GM19239 (cell line): ENCODE data around the gene EMCN.
"Not testable (repeated sequence)": the region's sequence is repeated elsewhere in the genome, so short reads cannot be mapped to it uniquely, and the experiment has no call there.

Source experiments
- DNase-seq: peaks from one replicate; pipeline ENCODE4 v3.0.0; 2011; ENCODE audit warnings: low spot score; ENCODE audit not compliant: insufficient read length
- FAIRE-seq: peaks from 2 replicates; lab custom pipeline; 2011; peaks lifted over from hg19 to GRCh38; lab: Jason Lieb, UNC

EMCN gene

DNA sequence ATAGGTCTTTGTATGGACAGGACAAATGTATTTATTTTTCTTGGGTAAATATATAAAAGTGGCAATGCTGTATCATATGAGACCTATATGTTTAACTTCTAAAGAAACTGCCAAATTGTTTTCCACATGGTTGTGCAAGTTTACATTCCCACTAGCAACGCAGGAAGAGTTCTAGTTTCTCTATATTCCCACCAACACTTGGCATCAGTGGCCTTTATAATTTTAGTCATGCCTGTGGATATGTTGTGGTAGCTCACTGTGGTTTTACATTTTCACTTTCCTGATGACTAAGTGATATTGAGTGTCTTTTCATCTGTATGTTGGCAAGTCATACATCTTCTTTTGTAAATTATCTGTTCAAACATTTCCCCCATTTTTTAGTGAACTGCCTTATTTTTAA is 126.0 kb downstream of the EMCN start:
- DNase-seq (no peak), FAIRE-seq (no peak)

DNA sequence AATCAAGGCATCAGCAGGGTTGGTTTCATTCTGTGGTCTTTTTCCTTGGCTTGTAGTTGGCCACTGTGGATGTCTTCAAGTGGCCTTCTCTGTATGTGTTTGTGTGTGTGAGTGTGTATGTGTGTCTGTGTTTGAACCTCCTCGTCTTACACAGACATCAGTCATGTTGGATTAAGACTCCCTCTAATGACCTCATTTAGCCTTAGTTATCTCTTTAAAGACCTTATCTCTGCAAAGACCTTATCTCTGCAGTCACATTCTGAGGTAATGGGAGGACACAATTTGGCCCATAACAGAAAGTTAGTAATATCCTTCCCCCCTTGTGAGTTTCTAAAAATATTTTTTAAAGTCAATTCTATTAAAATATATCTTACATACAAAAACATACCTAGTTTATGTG is 126.7 kb downstream of the EMCN start:
- DNase-seq, result no peak
- no peak for FAIRE-seq

DNA sequence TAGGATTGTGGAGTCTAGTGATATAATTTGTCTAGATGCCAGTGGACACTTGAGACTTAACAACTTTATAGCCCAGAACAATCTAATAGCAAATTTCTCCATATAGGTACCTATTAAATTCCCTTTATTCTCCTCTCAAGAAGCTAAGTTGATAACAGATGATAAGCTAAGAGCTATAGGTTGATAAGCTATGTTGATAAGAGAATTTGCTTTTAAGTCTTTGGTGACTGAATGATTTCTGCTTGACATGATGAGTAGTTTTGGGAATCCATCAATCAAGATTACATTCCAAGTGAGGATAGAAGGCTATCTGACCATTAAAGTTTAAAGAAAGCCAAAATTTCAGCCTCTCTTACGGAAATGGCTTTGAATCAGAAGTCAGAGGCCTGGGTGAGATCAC is 131.6 kb downstream of the EMCN start:
- no peak for FAIRE-seq
- no peak for DNase-seq

DNA sequence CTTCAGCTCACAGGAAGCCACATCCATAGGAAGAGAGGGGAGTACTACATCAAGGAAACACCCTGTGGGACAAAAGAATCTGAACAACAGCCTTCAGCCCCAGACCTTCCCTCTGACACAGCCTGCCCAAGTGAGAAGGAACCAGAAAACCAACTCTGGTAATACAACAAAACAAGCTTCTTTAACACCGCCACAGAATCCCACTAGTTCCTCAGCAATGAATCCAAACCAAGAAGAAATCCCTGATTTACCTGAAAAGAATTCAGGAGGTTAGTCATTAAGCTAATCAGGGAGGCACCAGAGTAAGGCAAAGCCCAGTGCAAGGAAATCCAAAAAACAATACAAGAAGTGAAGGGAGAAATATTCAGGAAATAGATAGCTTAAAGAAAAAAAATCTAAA is 137.4 kb downstream of the EMCN start:
- FAIRE-seq, DNase-seq: not testable (repeated sequence)

DNA sequence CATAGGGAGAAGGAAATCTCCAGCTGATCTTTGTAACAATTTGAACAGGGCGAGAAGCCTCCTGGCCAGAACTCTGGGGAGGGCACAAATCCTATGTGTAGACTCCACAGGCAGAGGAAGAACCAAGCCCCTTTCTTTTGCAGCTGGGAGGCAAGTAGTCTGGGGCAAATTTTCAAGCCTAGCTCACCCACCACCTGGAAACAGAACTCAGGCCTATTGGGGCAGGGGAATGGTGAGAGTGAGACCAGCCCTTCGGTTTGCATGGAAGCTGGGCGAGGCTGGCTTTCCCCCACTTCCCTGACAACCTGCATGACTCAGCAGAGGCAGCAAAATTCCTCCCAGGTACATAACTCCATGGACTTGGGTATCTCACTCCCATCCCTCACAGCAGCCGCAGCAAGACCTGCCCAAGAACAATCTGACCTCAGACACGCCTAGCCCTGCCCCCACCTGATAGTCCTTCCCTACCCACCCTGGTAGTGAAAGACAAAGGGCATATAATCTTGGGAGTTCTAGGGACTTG is 138.2 kb downstream of the EMCN start:
- no peak for FAIRE-seq
- DNase-seq, result no peak

DNA sequence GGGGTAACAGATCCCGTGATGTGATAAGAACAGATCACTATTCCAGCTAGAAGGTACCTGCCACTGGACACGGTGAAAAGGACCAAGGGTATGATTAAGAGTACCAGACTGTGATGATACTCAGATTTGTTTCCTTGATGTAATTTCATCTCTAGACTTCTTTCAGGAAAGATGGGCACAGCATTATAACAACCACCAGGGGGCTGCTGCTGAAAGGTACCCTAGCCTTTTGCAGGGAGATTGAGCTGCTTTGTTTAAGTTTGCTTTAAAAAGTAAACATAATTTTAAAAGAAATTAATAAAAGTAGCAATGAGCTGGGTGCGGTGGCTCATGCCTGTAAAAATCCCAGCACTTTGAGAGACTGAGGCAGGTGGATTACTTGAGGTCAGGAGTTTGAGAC is 145.4 kb downstream of the EMCN start:
- DNase-seq, result no peak
- no peak for FAIRE-seq

DNA sequence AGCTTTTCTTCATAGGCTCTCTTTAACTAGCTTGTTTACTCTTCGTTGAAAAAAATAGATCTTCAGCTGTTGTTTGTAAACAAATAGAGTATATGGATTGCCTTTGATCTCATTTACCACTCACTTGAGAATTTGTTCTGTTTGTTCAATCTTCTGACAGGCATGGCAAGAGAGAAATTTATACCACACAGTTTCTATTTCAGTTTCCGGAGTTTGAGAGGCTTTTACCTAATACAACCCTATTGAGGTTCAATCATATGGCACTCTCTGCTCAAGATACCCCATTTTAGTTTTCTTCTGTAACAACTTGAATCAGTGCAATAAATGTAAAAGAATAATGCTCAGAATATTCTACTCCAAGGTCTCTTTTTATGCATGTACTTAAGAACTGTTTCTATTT is 148.0 kb downstream of the EMCN start:
- FAIRE-seq (no peak), DNase-seq (no peak)

DNA sequence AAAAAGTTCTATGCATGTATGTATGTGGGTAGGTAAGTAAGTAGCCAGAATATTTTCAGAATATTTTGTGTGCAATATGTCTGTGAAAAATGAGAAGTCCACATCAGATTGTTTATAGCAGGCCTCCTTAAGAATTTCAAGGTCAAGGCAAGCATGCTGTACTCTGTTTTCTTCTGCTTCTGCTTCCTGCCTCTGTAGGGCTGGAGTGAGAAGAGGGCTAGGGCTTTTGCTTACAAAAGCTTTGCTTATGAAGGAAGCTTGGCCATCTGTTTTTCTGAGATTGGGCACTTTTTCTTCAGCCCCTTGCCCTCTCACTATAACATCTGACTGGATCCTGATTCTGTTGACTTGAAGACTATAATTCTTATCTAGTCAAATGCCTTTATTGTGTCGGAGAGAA is 150.4 kb downstream of the EMCN start:
- no peak for FAIRE-seq
- DNase-seq, result no peak

DNA sequence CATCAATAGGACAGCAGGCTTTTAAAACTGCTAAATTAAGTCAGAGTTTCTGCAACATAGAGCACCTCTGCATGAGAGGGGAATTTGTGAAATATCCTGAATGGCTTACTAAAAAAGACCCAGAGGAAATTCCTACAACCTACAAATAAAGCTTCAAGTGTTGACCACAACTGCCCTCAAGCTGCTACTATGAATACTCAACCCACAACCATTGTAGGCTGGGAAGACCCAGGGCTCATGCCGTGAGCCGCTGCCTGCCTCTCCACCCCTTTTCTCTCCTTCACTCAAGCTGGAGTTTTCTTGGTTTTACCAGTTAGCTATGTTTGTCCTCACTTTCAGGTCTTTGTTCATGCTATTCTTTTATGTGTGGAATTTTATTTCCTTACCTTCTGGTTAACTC is 151.6 kb downstream of the EMCN start:
- DNase-seq (no peak), FAIRE-seq (no peak)

DNA sequence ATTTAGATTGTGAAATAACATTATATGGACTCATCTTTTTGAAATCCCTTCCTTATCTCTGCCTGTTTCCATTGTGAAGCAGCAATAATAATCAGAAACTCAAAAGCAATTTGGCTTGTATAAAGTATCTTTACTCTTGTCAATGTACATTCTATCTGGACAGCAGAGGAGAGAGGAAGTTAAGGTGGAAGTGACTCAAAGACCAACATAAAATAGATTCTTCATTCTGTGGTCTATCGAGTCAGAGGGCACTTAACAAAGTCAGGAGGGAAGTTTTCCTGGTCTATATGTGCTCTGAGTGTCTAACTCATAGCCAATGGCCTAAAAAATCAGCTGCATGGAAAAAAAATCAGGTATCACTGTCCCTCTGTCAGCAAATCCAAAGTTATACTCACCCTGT is 155.5 kb downstream of the EMCN start:
- no peak for FAIRE-seq
- no peak for DNase-seq

DNA sequence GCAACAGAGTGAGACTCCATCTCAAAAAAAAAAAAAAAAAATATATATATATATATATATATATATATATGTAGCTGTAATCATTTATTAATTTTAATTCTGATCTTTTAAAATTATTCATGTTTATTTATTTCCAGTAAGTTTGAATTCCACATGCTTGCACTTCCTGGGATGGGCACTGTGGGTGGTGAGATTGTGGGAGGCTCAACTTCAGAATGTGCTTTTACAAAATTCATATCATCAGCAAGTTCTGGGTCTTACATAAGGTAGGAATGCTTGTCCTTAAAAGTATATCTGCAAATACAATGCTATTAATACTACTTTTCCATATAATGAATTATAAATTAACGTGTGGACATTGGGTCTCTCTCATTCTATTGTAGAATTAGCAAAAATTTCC is 156.5 kb downstream of the EMCN start:
- DNase-seq (no peak), FAIRE-seq (no peak)

DNA sequence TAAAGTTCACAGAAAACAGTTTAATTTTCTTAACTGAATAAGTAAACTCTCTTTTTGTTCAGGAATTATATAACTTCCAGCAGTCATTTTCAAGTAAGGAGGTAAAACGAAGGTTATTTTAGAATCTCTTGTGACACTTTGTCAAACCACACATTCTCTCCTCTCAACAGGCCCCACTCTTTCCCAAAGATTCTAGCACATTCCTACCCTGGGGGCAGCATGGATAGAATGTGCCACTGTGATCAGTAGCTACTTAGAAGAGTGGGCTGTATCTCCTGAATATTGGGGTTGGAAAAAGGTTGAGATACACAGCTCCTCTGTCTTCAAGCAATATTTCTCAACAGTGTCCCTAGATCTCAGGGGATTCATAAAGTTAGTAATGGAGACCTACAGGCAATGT is 157.6 kb downstream of the EMCN start:
- FAIRE-seq (no peak), DNase-seq (no peak)

DNA sequence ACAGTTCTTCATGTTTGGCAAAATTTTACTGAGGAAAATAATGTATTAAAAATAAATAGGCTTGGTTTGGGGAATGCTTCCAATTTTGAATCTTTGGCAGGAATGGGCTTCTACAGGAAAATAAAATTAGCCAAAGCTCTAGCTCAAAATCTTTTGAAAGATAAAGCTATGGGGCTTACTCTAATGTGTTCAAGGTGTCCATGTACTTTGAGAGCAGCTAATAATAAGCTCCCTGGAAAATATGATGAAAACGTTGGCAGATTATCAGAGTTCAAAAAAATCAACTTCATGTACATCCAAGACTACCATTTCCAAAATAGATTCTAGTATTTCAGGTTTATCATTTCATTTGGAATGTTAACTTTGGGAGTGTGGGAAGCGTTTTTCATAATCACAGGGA is 158.4 kb downstream of the EMCN start:
- FAIRE-seq, result no peak

DNA sequence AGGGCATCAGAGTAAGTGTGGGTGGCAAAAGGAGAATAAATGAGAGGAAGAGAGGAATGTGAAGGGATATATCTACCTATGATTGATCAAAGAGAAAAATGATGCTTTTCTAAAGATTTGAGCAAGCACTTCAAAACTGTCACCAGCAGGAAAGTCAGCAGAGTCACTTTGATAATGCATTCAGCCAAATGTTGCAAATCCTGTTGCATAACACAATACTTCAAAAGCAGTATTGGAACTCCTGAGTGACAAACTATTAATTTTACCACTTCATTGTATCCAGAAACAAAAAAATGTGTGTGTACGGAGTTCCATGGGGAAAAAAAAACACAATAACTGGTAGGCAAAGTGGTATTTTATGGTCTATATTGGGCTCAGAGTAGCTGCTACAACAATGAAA is 160.3 kb downstream of the EMCN start:
- no peak for FAIRE-seq

More for the DNA sequence above, 158.4 kb downstream of the EMCN start:
- DNase-seq, result no peak

DNA sequence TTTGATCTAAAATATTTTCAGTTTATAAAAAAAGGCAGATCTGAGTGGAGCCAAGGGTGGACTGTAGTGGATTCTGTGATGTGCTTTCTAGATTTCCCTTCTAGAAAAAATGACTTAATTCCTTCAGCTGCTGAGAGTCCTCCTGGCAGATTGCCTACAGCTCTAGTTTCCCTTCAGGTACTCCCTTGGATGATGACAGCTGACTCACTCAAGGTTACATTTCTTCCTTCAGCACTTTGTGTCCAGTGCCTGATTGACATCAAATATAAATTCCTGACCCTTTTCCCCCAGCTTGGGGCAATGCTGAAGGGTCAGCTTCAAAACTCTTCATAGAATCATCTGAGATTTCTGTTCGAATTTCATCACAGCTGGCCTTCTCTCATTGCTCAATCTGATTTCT is 161.7 kb downstream of the EMCN start:
- FAIRE-seq, result no peak
- DNase-seq, result no peak

More for the DNA sequence above, 160.3 kb downstream of the EMCN start:
- DNase-seq, result no peak

DNA sequence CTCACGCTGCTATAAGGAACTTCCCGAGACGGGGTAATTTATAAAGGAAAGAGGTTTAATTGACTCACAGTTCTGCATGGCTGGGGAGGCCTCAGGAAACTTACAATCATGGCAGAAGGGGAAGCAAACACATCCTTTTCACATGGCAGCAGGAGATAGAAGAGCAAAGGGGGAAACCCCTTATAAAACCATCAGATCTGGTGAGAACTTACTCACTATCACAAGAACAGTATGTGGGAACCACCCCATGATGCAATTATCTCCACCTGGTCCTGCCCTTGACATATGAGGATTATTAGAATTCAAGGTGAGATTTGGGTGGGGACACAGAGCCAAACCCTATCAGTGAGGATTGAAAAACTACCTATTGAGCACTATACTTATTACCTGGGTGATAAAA is 165.5 kb downstream of the EMCN start:
- not testable (repeated sequence) for FAIRE-seq, DNase-seq

DNA sequence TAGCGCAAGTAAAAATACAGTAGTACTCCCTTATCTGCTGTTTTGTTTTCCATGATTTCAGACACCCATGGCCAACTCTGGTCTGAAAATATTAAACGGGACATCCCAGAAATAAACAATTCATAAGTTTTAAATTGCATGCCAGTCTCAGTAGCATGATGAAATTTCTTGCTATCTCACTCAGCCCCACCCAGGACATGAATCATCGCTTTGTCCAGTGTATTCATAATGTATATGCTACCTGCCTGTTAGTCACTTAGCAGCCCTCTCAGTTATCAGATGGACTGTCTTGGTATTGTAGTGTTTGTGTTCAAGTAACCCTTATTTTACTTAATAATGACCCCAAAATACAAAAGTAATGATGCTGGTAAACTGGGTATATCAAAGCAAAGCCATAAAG is 169.3 kb downstream of the EMCN start:
- FAIRE-seq, result no peak
- no peak for DNase-seq

DNA sequence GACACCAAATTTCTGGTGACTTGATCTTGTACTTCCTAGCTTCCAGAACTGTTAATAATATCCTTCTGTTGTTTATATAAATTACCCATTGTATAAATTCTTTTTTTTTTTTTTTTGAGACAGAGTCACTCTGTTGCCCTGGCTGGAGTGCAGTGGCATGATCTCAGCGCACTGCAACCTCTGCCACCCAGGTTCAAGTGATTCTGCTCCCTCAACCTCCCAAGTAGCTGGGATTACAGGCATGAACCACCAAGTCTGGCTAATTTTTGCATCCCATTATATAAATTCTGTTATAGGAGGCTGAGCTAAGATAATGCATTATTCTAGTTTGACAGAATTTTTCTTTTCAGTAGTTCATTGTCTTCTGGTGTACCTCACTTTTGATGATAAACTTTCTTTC is 170.6 kb downstream of the EMCN start:
- no peak for DNase-seq
- FAIRE-seq, result no peak

DNA sequence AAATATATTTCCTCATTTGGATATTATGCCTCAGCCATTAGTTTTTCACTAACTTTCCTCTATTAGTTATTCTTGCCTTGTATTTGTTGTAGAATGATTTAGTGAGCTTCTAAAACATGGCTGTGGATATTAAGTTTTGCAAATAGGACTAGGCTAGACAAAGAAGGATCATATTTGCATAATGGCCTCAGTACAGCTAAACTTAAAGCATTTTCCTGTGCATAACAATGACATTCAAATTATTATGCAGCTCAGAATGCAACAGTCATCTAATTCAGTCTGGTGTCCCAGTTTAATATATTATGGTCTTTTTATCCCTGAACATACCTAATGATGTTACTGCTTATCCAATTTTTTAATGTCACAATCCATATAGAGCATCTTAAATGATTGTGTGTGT is 172.2 kb downstream of the EMCN start:
- FAIRE-seq (no peak), DNase-seq (no peak)
